HG03558 (cell line): ENCODE data around the gene PARP15.

Experiments
- ATAC-seq: cut with Tn5 transposase; IDR thresholded peaks from one replicate; pipeline ENCODE4 v1.9.1; 2021; ENCODE audit warnings: moderate number of reproducible peaks; ENCODE audit not compliant: unreplicated experiment; ENCODE audit errors: extremely low read depth

Gene PARP15

GRCh38 chr3:122568755-122569154 lies 8.7 kb upstream of the PARP15 start:
- ATAC-seq: no peak

- ATAC-seq: no peak
Measured at GRCh38 chr3:122572940-122573412, 4.5 kb upstream of the PARP15 start.

GRCh38 chr3:122576174-122576940 lies 1.1 kb upstream of the PARP15 start:
- ATAC-seq: peak; percentile 80

- no peak for ATAC-seq
Measured at GRCh38 chr3:122578069-122578740, 755 bp downstream of the PARP15 start.

GRCh38 chr3:122580470-122580869 lies 3.0 kb downstream of the PARP15 start:
- no peak for ATAC-seq

- ATAC-seq: no peak
Measured at GRCh38 chr3:122581622-122582021, 4.2 kb downstream of the PARP15 start.

GRCh38 chr3:122582390-122582789 lies 4.9 kb downstream of the PARP15 start:
- no peak for ATAC-seq

GRCh38 chr3:122586098-122586497 lies 8.6 kb downstream of the PARP15 start:
- ATAC-seq: no peak

GRCh38 chr3:122586773-122587485 lies 9.5 kb downstream of the PARP15 start:
- ATAC-seq: no peak

GRCh38 chr3:122587572-122587971 lies 10.1 kb downstream of the PARP15 start:
- ATAC-seq: no peak

- no peak for ATAC-seq
Measured at GRCh38 chr3:122589297-122589696, 11.8 kb downstream of the PARP15 start.

GRCh38 chr3:122590610-122591009 lies 13.2 kb downstream of the PARP15 start:
- ATAC-seq: no peak

GRCh38 chr3:122594025-122594424 lies 16.6 kb downstream of the PARP15 start:
- no peak for ATAC-seq

- ATAC-seq: no peak
Measured at GRCh38 chr3:122598151-122598550, 20.7 kb downstream of the PARP15 start.

- ATAC-seq: no peak
Measured at GRCh38 chr3:122598556-122598955, 21.1 kb downstream of the PARP15 start.

GRCh38 chr3:122602011-122602710 lies 24.7 kb downstream of the PARP15 start:
- no peak for ATAC-seq

GRCh38 chr3:122603056-122603455 lies 25.6 kb downstream of the PARP15 start:
- no peak for ATAC-seq

GRCh38 chr3:122606330-122606729 lies 28.9 kb downstream of the PARP15 start:
- no peak for ATAC-seq

- ATAC-seq: no peak
Measured at GRCh38 chr3:122608916-122609315, 31.5 kb downstream of the PARP15 start.

- peak; percentile 96 for ATAC-seq
Measured at GRCh38 chr3:122609798-122610559, 32.5 kb downstream of the PARP15 start.
